Suprapubic skin (tissue), 4 donors: ENCODE data around the gene SMIM32. TPM values are rescaled to one million over a fixed set of nuclear protein-coding genes. Genes with fewer than 3 reads are reported as not detected.

Experiments used
- DNase-seq, 2 donors: peaks; one replicate each; pipeline ENCODE4 v3.0.0-alpha.2; 2019; ENCODE audit warnings: low spot score in 2 of 2
- H3K27ac ChIP-seq: fragments of 200-600 bp; sonication (generic); one replicate; pipeline ENCODE4 v1.5.1; 2019
- H3K27me3 ChIP-seq: fragments of 200-600 bp; sonication (generic); one replicate; pipeline ENCODE4 v1.5.1; 2019
- H3K36me3 ChIP-seq: fragments of 200-600 bp; sonication (generic); one replicate; pipeline ENCODE4 v1.5.1; 2019
- H3K4me1 ChIP-seq: fragments of 200-600 bp; sonication (generic); one replicate; pipeline ENCODE4 v1.5.1; 2019
- H3K4me3 ChIP-seq: fragments of 200-600 bp; sonication (generic); one replicate; pipeline ENCODE4 v1.5.1; 2019; ENCODE audit warnings: mild to moderate bottlenecking
- H3K9me3 ChIP-seq: fragments of 200-600 bp; sonication (generic); one replicate; pipeline ENCODE4 v1.5.1; 2019
- EP300 ChIP-seq: sonication (generic); formaldehyde crosslinking; IDR thresholded peaks from one replicate; pipeline ENCODE4 v1.6.1; 2017; ENCODE audit warnings: antibody characterized with exemption
- POLR2A ChIP-seq, 2 donors: fragments of 450-650 bp; IDR thresholded peaks; one replicate each; pipeline ENCODE4 v1.6.1; 2017; ENCODE audit warnings: antibody characterized with exemption in 2 of 2, mild to moderate bottlenecking in 2 of 2, moderate library complexity in 2 of 2
- POLR2AphosphoS5 ChIP-seq, 3 donors: sonication (generic); formaldehyde crosslinking; IDR thresholded peaks; one replicate each; pipeline ENCODE4 v1.6.1; 2017; ENCODE audit warnings: antibody characterized with exemption in 3 of 3
- WGBS: methylation state at CpG from one replicate; pipeline ENCODE4 v1.1.5; 2018; 5-methylcytosine and 5-hydroxymethylcytosine counted together
- total RNA-seq, 4 donors: library from RNA; depleted of rRNA; stranded (reverse); fragments of >200 nt; gene quantifications; one replicate each; pipeline ENCODE4 v1.1.0, GENCODE V29; 2016
- TF ChIP-seq, protein P1 (sequence below), 2 donors: fragments of 200-600 bp in 1 of 2; fragments of 450-650 bp in 1 of 2; sonication (generic) in 1 of 2; IDR thresholded peaks; one replicate each; pipeline ENCODE4 v1.5.1; 2016 to 2019; ENCODE audit warnings: antibody characterized with exemption in 2 of 2, mild to moderate bottlenecking in 1 of 2, moderate library complexity in 1 of 2

The SMIM32 gene
- total RNA-seq, 4 donors from 2014 or later: not detected

DNA sequence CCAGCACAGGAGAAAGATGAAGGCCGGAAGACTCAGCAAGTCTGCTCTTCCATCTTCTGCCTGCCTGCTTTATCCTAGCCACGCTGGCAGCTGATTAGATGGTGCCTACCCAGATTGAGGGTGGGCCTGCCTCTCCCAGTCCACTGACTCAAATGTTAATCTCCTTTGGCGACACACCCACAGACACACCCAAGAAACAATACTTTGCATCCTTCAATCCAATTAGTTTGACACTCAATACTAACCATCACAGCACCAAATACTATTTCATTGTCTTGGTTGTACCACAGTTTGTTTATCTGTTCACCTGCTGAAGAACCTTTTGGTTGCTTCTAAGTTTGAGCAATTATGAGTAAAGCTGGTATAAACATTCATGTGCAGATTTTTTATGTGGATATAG, 23.7 kb downstream of the SMIM32 start:
- Histone ChIP-seq H3K27me3 (no peaks in the 10 kb centered on the region), H3K9me3 (no peaks in the 10 kb centered on the region), H3K27ac (no peak overlapping the region), H3K4me3 (no peak overlapping the region), H3K36me3 (peaks cover 29% of the 10 kb centered on the region), H3K4me1 (no peaks in the 10 kb centered on the region)
- TF ChIP-seq EP300: no peak
- TF ChIP-seq POLR2A (IDR thresholded peaks at IDR 0.05): no peak
- TF ChIP-seq, protein P1, sequence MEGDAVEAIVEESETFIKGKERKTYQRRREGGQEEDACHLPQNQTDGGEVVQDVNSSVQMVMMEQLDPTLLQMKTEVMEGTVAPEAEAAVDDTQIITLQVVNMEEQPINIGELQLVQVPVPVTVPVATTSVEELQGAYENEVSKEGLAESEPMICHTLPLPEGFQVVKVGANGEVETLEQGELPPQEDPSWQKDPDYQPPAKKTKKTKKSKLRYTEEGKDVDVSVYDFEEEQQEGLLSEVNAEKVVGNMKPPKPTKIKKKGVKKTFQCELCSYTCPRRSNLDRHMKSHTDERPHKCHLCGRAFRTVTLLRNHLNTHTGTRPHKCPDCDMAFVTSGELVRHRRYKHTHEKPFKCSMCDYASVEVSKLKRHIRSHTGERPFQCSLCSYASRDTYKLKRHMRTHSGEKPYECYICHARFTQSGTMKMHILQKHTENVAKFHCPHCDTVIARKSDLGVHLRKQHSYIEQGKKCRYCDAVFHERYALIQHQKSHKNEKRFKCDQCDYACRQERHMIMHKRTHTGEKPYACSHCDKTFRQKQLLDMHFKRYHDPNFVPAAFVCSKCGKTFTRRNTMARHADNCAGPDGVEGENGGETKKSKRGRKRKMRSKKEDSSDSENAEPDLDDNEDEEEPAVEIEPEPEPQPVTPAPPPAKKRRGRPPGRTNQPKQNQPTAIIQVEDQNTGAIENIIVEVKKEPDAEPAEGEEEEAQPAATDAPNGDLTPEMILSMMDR (IDR thresholded peaks at IDR 0.05): no peak
- TF ChIP-seq POLR2AphosphoS5 (IDR thresholded peaks at IDR 0.05): no peak
- no peak for DNase-seq
- WGBS: 89% methylated on average over 3 of the region's 3 CpGs

DNA sequence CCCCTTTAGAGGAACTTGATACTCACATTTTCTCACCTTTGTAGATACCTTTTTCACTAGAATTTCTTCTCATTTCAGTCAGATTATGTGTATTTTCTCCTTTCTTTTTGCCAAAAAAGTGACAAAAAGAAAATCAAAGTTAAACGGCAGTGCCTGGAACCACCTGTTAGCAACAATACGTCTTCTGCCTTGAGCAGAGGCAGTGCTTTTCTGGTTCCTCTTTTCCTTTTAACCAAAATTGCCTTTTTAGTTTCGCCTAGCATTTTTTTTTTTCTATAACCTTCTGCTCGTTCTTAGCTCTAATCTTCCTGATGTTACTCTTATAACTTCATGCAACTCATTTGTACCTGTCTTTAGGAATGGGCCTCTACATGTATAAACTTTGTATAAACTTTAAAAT, 26.1 kb downstream of the SMIM32 start:
- no peaks in the 10 kb centered on the region for H3K27me3 ChIP-seq
- H3K4me3 ChIP-seq: no peak overlapping the region
- H3K4me1 ChIP-seq: no peaks in the 10 kb centered on the region
- TF ChIP-seq POLR2A (IDR thresholded peaks at IDR 0.05) (no peak), POLR2AphosphoS5 (IDR thresholded peaks at IDR 0.05) (no peak), EP300 (no peak)
- TF ChIP-seq, protein P1 (IDR thresholded peaks at IDR 0.05): no peak
- H3K27ac ChIP-seq: no peak overlapping the region
- no peaks in the 10 kb centered on the region for H3K9me3 ChIP-seq
- H3K36me3 ChIP-seq: peaks cover 34% of the 10 kb centered on the region
- DNase-seq: no peak
- 83% methylated on average over 4 of the region's 4 CpGs for WGBS

DNA sequence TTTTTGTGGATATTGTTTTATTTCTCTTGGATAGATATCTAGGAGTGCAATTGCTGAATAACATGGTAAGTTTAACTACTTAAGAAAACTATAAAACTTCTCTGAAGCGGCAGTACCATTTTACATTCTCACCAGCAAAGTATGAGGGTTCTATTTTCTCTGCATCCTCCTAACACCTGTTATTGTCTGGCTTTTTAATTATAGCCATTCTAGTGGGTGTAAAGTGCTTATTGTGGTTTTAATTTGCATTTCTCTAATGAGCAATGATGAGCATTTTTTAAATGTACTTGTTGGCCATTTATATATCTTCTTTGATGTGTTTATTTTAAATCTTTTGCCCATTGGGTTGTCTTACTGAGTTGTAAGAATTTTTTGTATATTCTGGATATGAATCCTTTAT, 28.7 kb downstream of the SMIM32 start:
- DNase-seq: no peak
- WGBS: 96% methylated on average over 1 of the region's 1 CpG
- Histone ChIP-seq H3K27ac (no peak overlapping the region), H3K27me3 (no peaks in the 10 kb centered on the region), H3K36me3 (peaks cover 38% of the 10 kb centered on the region), H3K4me1 (no peaks in the 10 kb centered on the region), H3K9me3 (no peaks in the 10 kb centered on the region), H3K4me3 (no peak overlapping the region)
- TF ChIP-seq EP300 (no peak), POLR2A (IDR thresholded peaks at IDR 0.05) (no peak), POLR2AphosphoS5 (IDR thresholded peaks at IDR 0.05) (no peak)
- TF ChIP-seq, protein P1 (IDR thresholded peaks at IDR 0.05): no peak

DNA sequence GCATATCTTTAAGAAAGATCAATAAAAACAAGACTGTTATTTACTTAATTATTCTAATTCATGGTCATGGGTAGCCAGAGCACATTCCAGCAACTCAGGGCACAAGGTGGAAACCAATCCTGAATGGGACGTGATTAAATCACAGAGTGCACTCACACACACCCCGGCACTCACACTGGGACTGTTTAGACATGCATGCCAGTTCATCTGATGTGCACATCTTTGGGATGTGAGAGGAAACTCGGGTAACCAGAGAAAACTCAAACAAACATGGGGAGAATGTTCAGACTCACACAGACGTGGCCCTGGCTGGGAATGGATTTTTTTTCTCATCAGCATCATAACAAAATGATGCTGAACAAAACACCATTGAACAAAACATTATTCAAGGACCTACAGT, 31.0 kb downstream of the SMIM32 start:
- TF ChIP-seq POLR2AphosphoS5 (IDR thresholded peaks at IDR 0.05) (no peak), EP300 (no peak), POLR2A (IDR thresholded peaks at IDR 0.05) (no peak)
- TF ChIP-seq, protein P1 (IDR thresholded peaks at IDR 0.05): no peak
- WGBS: 39% methylated on average over 4 of the region's 4 CpGs
- Histone ChIP-seq H3K9me3 (no peaks in the 10 kb centered on the region), H3K4me3 (no peak overlapping the region), H3K27me3 (no peaks in the 10 kb centered on the region), H3K27ac (no peak overlapping the region), H3K4me1 (no peaks in the 10 kb centered on the region), H3K36me3 (peaks cover 37% of the 10 kb centered on the region)
- DNase-seq: no peak

DNA sequence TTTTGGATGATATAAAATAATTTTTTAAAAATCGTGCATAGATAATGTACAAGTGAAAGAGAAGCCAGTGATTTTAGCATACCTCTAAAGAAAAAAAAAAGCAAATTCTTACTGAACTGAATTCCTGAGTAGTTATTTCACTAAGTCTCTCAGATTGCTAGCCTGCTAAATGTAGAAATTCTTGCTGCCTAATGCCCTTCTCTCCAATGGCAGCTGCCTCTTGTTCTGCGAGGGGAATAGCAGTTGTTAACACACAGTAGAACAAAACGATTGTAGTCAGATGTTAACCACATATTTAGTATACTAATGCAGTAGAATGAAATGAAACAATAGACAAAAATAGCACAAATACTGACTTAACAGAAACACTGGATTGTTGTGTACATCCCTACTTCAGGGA, 33.5 kb downstream of the SMIM32 start:
- peaks cover 6% of the 10 kb centered on the region for H3K4me1 ChIP-seq
- H3K4me3 ChIP-seq: no peak overlapping the region
- TF ChIP-seq, protein P1 (IDR thresholded peaks at IDR 0.05): no peak
- no peak for TF ChIP-seq POLR2A (IDR thresholded peaks at IDR 0.05)
- no peak for TF ChIP-seq POLR2AphosphoS5 (IDR thresholded peaks at IDR 0.05)
- no peak for TF ChIP-seq EP300
- peaks cover 49% of the 10 kb centered on the region for H3K36me3 ChIP-seq
- DNase-seq: no peak
- no peaks in the 10 kb centered on the region for H3K27me3 ChIP-seq
- 51% methylated on average over 3 of the region's 3 CpGs for WGBS
- H3K27ac ChIP-seq: no peak overlapping the region
- no peaks in the 10 kb centered on the region for H3K9me3 ChIP-seq
